A549 (cell line): ENCODE measurements around the gene FBXO24. TPM values are rescaled to one million over a fixed set of nuclear protein-coding genes. Genes with fewer than 3 reads are reported as not detected.

Source experiments
- ATAC-seq, 2 experiments: fragments of 200-7000 bp in 1 of 2; fragments of >200 bp in 1 of 2; cut with Nextera tagmentation in 1 of 2; cut with Tn5 transposase in 1 of 2; 3 replicates each; pipeline versions ENCODE4 v1.8.0 to v1.9.1; 2018 to 2020; ENCODE audit warnings: mild to moderate bottlenecking in 1 of 2, moderate library complexity in 1 of 2
- CTCF ChIA-PET: fragments of 300-600 bp; sonication (Branson Sonifier 250); formaldehyde crosslinking; extraction: SDS; loops from one replicate; lab custom pipeline; 2021; ENCODE audit warnings: antibody characterized with exemption, inconsistent platforms; lab: Yijun Ruan, JAX
- POLR2A ChIA-PET: fragments of 350-600 bp; formaldehyde crosslinking; extraction: SDS; loops from one replicate; lab custom pipeline; 2021; ENCODE audit warnings: antibody characterized with exemption, inconsistent platforms; lab: Yijun Ruan, JAX
- DNase-seq, 2 experiments: peaks; one replicate each; pipeline versions ENCODE4 v3.0.0 to v3.0.0-alpha.2; 2011 to 2016; ENCODE audit warnings: low read depth in 1 of 2, low spot score in 1 of 2
- FAIRE-seq: peaks from 2 replicates; lab custom pipeline; 2011; peaks lifted over from hg19 to GRCh38; lab: Jason Lieb, UNC
- H3K27ac ChIP-seq, 2 experiments: fragments of >200 bp; sonication (Bioruptor Twin); formaldehyde crosslinking; 3 replicates each; pipeline ENCODE4 v1.5.1; 2016 to 2017
- H3K4me1 ChIP-seq: fragments of >200 bp; sonication (Bioruptor Twin); formaldehyde crosslinking; 3 replicates; pipeline ENCODE4 v1.6.1; 2016
- H3K4me2 ChIP-seq: fragments of >200 bp; sonication (Bioruptor Twin); formaldehyde crosslinking; 3 replicates; pipeline ENCODE4 v1.6.1; 2016
- H3K4me3 ChIP-seq: fragments of >200 bp; sonication (Bioruptor Twin); formaldehyde crosslinking; 3 replicates; pipeline ENCODE4 v1.5.1; 2016
- H3K9me3 ChIP-seq: fragments of >200 bp; sonication (Bioruptor Twin); formaldehyde crosslinking; 3 replicates; pipeline ENCODE4 v1.6.1; 2016
- CBX2 ChIP-seq: fragments of 200-600 bp; sonication (generic); IDR thresholded peaks from 2 replicates; pipeline ENCODE4 v1.6.1; 2016; ENCODE audit warnings: low read depth, mild to moderate bottlenecking, borderline replicate concordance
- CBX8 ChIP-seq: fragments of 200-600 bp; sonication (generic); IDR thresholded peaks from 2 replicates; pipeline ENCODE4 v1.6.1; 2016
- CHD2 ChIP-seq: fragments of 150-350 bp; IDR thresholded peaks from 2 replicates; pipeline ENCODE4 v1.6.1; 2014; ENCODE audit warnings: low read length; ENCODE audit not compliant: partially characterized antibody
- EHMT2 ChIP-seq: fragments of 200-600 bp; sonication (generic); IDR thresholded peaks from 2 replicates; pipeline ENCODE4 v1.6.1; 2016; ENCODE audit warnings: antibody characterized with exemption, low read depth, mild to moderate bottlenecking, moderate library complexity
- FOSB ChIP-seq: fragments of 250-450 bp; sonication (Bioruptor Pico); IDR thresholded peaks from 2 replicates; pipeline ENCODE4 v1.5.0; 2020; ENCODE audit warnings: mild to moderate bottlenecking, moderate library complexity
- FOXS1 ChIP-seq: fragments of 250-450 bp; sonication (Bioruptor Pico); IDR thresholded peaks from 2 replicates; pipeline ENCODE4 v1.5.0; 2020; ENCODE audit warnings: mild to moderate bottlenecking, moderate library complexity
- KDM5A ChIP-seq: fragments of 200-600 bp; sonication (generic); IDR thresholded peaks from 2 replicates; pipeline ENCODE4 v1.6.1; 2016; ENCODE audit warnings: antibody characterized with exemption, mild to moderate bottlenecking
- MAZ ChIP-seq: fragments of 150-350 bp; IDR thresholded peaks from 2 replicates; pipeline ENCODE4 v1.6.1; 2014; ENCODE audit warnings: antibody characterized with exemption, low read depth, low read length, borderline replicate concordance
- MYC ChIP-seq: IDR thresholded peaks from 2 replicates; pipeline ENCODE4 v1.6.1; 2012; ENCODE audit warnings: mild to moderate bottlenecking, inconsistent platforms, low read length, improper control_type of control experiment, borderline replicate concordance
- NPAS2 ChIP-seq: fragments of 250-450 bp; sonication (Bioruptor Pico); IDR thresholded peaks from 2 replicates; pipeline ENCODE4 v1.8.0; 2022; ENCODE audit warnings: mild to moderate bottlenecking, moderate library complexity, borderline replicate concordance
- PHF8 ChIP-seq: fragments of 200-600 bp; sonication (generic); IDR thresholded peaks from 2 replicates; pipeline ENCODE4 v1.6.1; 2016; ENCODE audit warnings: low read depth, mild to moderate bottlenecking, antibody characterized with exemption, moderate library complexity, borderline replicate concordance
- POLR2A ChIP-seq: IDR thresholded peaks from 2 replicates; pipeline ENCODE4 v1.6.1; 2012; ENCODE audit warnings: mild to moderate bottlenecking, low read length
- RAD21 ChIP-seq, 2 experiments: fragments of >200 bp in 1 of 2; sonication (Bioruptor Twin) in 1 of 2; formaldehyde crosslinking in 1 of 2; IDR thresholded peaks in 1 of 2; conservative IDR thresholded peaks in 1 of 2; 2 replicates in 1 of 2; 3 replicates in 1 of 2; pipeline ENCODE4 v1.6.1; 2012 to 2018; ENCODE audit warnings: inconsistent platforms in 1 of 2
- RARB ChIP-seq: fragments of 250-450 bp; sonication (Bioruptor Pico); IDR thresholded peaks from 2 replicates; pipeline ENCODE4 v1.8.0; 2021; ENCODE audit warnings: mild to moderate bottlenecking, moderate library complexity
- RCOR1 ChIP-seq: fragments of 150-350 bp; IDR thresholded peaks from 2 replicates; pipeline ENCODE4 v1.6.1; 2014; ENCODE audit warnings: antibody characterized with exemption, low read length, low read depth
- TFCP2L1 ChIP-seq: fragments of 250-450 bp; sonication (Bioruptor Pico); IDR thresholded peaks from 2 replicates; pipeline ENCODE4 v1.5.0; 2021; ENCODE audit warnings: mild to moderate bottlenecking
- ZFP36 ChIP-seq: fragments of 450-650 bp; IDR thresholded peaks from 2 replicates; pipeline ENCODE4 v1.6.1; 2014; ENCODE audit warnings: borderline replicate concordance; ENCODE audit not compliant: partially characterized antibody
- WGBS: methylation state at CpG from one replicate; pipeline ENCODE4 v1.1.6; 2017; ENCODE audit errors: missing lambda C conversion rate; 5-methylcytosine and 5-hydroxymethylcytosine counted together
- polyA plus RNA-seq, 4 experiments: library from polyadenylated mRNA; depleted of rRNA in 3 of 4; stranded (reverse); fragments of >200 nt; fragmentation: RNase III in 1 of 4; extraction: RNeasy Plus Mini Kit Qiagen cat#74134 plus additional on column Dnase treatment in 1 of 4; gene quantifications; 2 replicates in 3 of 4; 3 replicates in 1 of 4; pipeline ENCODE4 v1.2.3, GENCODE V29; 2011 to 2017
- TF ChIP-seq, protein P1 (sequence below): fragments of 250-450 bp; sonication (Bioruptor Pico); IDR thresholded peaks from 2 replicates; pipeline ENCODE4 v1.5.0; 2020; ENCODE audit warnings: low read depth, mild to moderate bottlenecking, moderate library complexity
- TF ChIP-seq, protein P2 (sequence below): fragments of 200-600 bp; sonication (generic); IDR thresholded peaks from 2 replicates; pipeline ENCODE4 v1.6.1; 2016; ENCODE audit warnings: antibody characterized with exemption, mild to moderate bottlenecking, moderate library complexity
- TF ChIP-seq, protein P3 (sequence below): fragments of >200 bp; sonication (Bioruptor Twin); formaldehyde crosslinking; IDR thresholded peaks from 3 replicates; pipeline ENCODE4 v1.5.1; 2016
- TF ChIP-seq, protein P4 (sequence below): fragments of >200 bp; sonication (Bioruptor Twin); formaldehyde crosslinking; IDR thresholded peaks from 3 replicates; pipeline ENCODE4 v1.6.1; 2016
- TF ChIP-seq, protein P5 (sequence below): fragments of 150-350 bp; IDR thresholded peaks from 2 replicates; pipeline ENCODE4 v1.6.1; 2014; ENCODE audit warnings: low read depth, mild to moderate bottlenecking, low read length

Gene FBXO24
- polyA plus RNA-seq, 2 of the 4 experiments (the other 2 are of a cell fraction) = 0.19 to 0.52 TPM

DNA sequence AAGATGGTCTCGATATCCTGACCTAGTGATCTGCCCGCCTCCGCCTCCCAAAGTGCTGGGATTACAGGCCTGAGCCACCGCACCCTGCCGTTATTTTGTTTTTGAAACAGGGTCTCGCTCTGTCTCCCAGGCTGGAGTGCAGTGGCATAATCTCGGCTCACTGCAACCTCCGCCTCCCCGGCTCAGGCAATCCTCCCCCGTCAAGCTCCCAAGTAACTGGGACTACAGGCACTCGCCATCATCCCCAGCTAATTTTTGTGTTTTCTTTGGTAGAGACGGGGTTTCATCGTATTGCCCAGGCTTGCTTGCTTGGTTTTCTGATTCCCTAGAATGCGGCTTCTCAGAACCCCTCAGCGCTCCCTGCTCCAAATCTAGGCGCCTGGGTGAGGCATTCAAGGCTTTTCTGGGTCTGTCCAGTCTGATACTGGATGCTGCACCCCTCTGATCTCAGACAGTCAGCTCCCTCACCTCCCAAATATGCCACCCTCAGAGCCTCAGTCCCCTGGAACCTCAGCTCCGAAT is 53.9 kb downstream of the FBXO24 start:
- ATAC-seq (no peak), DNase-seq (no peak), FAIRE-seq (no peak)
- CTCF ChIA-PET = interaction anchor here (1.0 to 3.0 kb wide), 4 partner anchors 8 to 52 kb away, joined by 3 to 14 read pairs (median 4); no protein-coding TSS in a partner anchor
- no peaks in the 10 kb centered on the region for H3K4me1 ChIP-seq
- no peak overlapping the region for H3K4me2 ChIP-seq
- H3K4me3 ChIP-seq = no peak overlapping the region
- no peak overlapping the region for H3K27ac ChIP-seq
- POLR2A ChIA-PET = no interaction called here
- no peak for TF ChIP-seq POLR2A
- WGBS = 86% methylated on average over 17 of the region's 17 CpGs
- no peaks in the 10 kb centered on the region for H3K9me3 ChIP-seq

DNA sequence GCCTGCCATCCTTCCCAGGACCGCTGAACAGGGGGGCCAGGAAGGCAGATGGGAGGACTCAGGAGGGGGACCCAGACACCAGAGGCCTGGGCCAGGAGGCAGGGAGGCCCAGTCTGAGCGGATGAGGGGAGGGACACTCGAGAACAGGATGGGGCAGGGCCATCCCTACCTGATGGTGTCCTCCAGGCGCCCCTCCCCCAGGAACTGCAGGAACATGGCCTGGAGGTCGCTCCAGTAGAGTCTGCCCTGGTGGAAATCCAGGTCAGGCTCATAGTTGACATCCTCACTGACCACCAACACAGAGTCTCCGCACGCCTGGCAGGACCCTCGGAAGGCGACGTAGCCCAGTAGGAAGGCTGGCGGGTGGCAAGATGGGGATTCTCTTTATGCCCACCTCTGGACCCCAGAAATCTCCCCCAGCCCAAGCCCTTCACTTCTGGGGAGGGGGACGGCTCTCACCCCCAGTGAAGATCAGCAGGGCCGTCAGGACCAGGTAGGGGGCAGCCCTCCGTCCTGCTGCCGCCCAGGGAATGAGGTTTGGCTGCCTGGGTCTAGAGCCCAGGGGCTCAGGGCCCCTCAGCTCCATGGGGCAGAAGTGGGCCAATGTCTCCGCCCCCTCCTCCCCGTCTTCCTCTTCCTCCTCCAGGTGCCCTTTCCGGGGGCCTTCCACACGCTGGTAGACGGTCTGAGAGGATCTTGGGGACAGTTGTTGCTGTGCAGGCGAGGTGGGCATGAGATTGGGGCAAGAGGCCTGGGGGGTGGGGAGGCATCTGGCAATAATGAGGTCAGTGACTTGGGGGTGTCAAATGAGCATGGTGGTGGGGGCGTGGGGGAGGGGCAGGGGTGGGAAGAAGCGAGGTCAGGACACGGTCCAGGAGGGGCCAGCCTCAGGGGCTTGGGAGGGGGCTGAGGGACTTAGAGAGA is 54.7 kb downstream of the FBXO24 start:
- ChIA-PET CTCF (interaction anchor here (1.0 to 1.3 kb wide), 2 partner anchors 18 to 51 kb away, joined by 3 read pairs; no protein-coding TSS in a partner anchor), POLR2A (no interaction called here)
- DNase-seq (no peak), FAIRE-seq (no peak), ATAC-seq (no peak; a peak in 1 of 6 replicates)
- Histone ChIP-seq H3K9me3 (no peaks in the 10 kb centered on the region), H3K4me1 (no peaks in the 10 kb centered on the region), H3K4me2 (no peak overlapping the region), H3K4me3 (no peak overlapping the region), H3K27ac (no peak overlapping the region)
- TF ChIP-seq, protein P1, sequence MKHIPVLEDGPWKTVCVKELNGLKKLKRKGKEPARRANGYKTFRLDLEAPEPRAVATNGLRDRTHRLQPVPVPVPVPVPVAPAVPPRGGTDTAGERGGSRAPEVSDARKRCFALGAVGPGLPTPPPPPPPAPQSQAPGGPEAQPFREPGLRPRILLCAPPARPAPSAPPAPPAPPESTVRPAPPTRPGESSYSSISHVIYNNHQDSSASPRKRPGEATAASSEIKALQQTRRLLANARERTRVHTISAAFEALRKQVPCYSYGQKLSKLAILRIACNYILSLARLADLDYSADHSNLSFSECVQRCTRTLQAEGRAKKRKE = no peak
- no peak for TF ChIP-seq MYC
- TF ChIP-seq TFCP2L1 (CRISPR knock-in tag) = no peak
- TF ChIP-seq NPAS2 = no peak
- TF ChIP-seq, protein P2, sequence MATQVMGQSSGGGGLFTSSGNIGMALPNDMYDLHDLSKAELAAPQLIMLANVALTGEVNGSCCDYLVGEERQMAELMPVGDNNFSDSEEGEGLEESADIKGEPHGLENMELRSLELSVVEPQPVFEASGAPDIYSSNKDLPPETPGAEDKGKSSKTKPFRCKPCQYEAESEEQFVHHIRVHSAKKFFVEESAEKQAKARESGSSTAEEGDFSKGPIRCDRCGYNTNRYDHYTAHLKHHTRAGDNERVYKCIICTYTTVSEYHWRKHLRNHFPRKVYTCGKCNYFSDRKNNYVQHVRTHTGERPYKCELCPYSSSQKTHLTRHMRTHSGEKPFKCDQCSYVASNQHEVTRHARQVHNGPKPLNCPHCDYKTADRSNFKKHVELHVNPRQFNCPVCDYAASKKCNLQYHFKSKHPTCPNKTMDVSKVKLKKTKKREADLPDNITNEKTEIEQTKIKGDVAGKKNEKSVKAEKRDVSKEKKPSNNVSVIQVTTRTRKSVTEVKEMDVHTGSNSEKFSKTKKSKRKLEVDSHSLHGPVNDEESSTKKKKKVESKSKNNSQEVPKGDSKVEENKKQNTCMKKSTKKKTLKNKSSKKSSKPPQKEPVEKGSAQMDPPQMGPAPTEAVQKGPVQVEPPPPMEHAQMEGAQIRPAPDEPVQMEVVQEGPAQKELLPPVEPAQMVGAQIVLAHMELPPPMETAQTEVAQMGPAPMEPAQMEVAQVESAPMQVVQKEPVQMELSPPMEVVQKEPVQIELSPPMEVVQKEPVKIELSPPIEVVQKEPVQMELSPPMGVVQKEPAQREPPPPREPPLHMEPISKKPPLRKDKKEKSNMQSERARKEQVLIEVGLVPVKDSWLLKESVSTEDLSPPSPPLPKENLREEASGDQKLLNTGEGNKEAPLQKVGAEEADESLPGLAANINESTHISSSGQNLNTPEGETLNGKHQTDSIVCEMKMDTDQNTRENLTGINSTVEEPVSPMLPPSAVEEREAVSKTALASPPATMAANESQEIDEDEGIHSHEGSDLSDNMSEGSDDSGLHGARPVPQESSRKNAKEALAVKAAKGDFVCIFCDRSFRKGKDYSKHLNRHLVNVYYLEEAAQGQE = no peak
- no peak for TF ChIP-seq EHMT2
- TF ChIP-seq, protein P3, sequence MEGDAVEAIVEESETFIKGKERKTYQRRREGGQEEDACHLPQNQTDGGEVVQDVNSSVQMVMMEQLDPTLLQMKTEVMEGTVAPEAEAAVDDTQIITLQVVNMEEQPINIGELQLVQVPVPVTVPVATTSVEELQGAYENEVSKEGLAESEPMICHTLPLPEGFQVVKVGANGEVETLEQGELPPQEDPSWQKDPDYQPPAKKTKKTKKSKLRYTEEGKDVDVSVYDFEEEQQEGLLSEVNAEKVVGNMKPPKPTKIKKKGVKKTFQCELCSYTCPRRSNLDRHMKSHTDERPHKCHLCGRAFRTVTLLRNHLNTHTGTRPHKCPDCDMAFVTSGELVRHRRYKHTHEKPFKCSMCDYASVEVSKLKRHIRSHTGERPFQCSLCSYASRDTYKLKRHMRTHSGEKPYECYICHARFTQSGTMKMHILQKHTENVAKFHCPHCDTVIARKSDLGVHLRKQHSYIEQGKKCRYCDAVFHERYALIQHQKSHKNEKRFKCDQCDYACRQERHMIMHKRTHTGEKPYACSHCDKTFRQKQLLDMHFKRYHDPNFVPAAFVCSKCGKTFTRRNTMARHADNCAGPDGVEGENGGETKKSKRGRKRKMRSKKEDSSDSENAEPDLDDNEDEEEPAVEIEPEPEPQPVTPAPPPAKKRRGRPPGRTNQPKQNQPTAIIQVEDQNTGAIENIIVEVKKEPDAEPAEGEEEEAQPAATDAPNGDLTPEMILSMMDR = no peak
- TF ChIP-seq, protein P4, sequence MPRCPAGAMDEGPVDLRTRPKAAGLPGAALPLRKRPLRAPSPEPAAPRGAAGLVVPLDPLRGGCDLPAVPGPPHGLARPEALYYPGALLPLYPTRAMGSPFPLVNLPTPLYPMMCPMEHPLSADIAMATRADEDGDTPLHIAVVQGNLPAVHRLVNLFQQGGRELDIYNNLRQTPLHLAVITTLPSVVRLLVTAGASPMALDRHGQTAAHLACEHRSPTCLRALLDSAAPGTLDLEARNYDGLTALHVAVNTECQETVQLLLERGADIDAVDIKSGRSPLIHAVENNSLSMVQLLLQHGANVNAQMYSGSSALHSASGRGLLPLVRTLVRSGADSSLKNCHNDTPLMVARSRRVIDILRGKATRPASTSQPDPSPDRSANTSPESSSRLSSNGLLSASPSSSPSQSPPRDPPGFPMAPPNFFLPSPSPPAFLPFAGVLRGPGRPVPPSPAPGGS = no peak
- WGBS = 81% methylated on average over 17 of the region's 24 CpGs

DNA sequence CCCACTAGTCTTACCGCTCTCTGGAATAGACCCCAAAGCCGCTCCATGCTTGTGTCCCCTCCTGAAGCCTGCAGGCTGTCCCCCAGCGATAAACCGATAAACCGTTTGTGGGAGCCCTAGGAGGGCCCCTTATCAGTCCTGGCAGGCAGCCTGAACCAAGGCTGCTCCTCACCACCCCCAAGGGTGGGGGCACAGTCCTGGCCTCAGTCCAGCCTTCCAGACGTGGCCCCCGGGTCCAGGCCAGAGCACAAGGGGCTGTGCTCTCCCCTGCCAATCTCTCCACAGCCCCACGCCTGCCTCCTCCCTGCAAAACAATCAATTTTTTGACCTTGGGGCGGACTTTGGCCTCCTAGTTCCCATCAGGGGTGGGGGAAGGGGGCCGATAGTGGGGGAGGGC is 55.3 kb downstream of the FBXO24 start, which contains the start of gene TFR2:
TFR2 (minus strand) TSS at position 90 of the 397 bp plus-strand sequence; CDS start at position 47, 43 bp downstream.
- no peak for ATAC-seq
- no peak for FAIRE-seq
- ChIA-PET CTCF (interaction anchor here (0.6 to 4.4 kb wide), 4 partner anchors 8 to 63 kb away, joined by 3 to 39 read pairs (median 3); no protein-coding TSS in a partner anchor), POLR2A (no interaction called here)
- Histone ChIP-seq H3K4me2 (no peak within 1 kb of the TSS), H3K4me1 (no peaks in the 10 kb centered on the region), H3K4me3 (no peak within 1 kb of the TSS), H3K9me3 (no peaks in the 10 kb centered on the region), H3K27ac (no peak within 1 kb of the TSS)
- no peak for DNase-seq
- WGBS = 69% methylated on average over 10 of the region's 10 CpGs
- TF ChIP-seq CHD2 (no peak), NPAS2 (no peak), ZFP36 (no peak), RCOR1 (no peak), FOXS1 (CRISPR knock-in tag) (no peak), PHF8 (no peak), RARB (no peak), TFCP2L1 (CRISPR knock-in tag) (no peak), CBX2 (no peak), KDM5A (no peak), CBX8 (no peak), RAD21 (conservative IDR thresholded peaks at IDR 0.05 in 1 of 2, IDR thresholded peaks at IDR 0.05 in 1 of 2) (no peak), FOSB (CRISPR knock-in tag) (no peak), MAZ (no peak)
- TF ChIP-seq, protein P5, sequence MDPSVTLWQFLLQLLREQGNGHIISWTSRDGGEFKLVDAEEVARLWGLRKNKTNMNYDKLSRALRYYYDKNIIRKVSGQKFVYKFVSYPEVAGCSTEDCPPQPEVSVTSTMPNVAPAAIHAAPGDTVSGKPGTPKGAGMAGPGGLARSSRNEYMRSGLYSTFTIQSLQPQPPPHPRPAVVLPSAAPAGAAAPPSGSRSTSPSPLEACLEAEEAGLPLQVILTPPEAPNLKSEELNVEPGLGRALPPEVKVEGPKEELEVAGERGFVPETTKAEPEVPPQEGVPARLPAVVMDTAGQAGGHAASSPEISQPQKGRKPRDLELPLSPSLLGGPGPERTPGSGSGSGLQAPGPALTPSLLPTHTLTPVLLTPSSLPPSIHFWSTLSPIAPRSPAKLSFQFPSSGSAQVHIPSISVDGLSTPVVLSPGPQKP = no peak
